SK-N-SH (cell line): ENCODE measurements around the gene BMX.

Source experiments
- CTCF ChIP-seq: fragments of 200-600 bp; sonication (generic); IDR thresholded peaks from 2 replicates; pipeline ENCODE4 v1.6.1; 2017; ENCODE audit warnings: antibody characterized with exemption, mild to moderate bottlenecking, moderate library complexity
- EP300 ChIP-seq, 2 experiments: IDR thresholded peaks; 2 replicates each; pipeline versions ENCODE4 v1.4.0 to v1.6.1; 2012; ENCODE audit warnings: borderline replicate concordance in 1 of 2, low read depth in 1 of 2, low read length in 1 of 2
- IRF3 ChIP-seq: fragments of 150-350 bp; IDR thresholded peaks from 2 replicates; pipeline ENCODE4 v1.6.1; 2016; ENCODE audit warnings: mild to moderate bottlenecking, low read depth, low read length
- POLR2AphosphoS5 ChIP-seq: IDR thresholded peaks from 2 replicates; pipeline ENCODE4 v1.6.1; 2012; ENCODE audit warnings: low read depth, low read length
- REST ChIP-seq: IDR thresholded peaks from 2 replicates; pipeline ENCODE4 v1.6.1; 2012; ENCODE audit warnings: mild to moderate bottlenecking, low read depth, low read length, moderate library complexity
- SIN3A ChIP-seq: IDR thresholded peaks from 2 replicates; pipeline ENCODE4 v1.6.1; 2012; ENCODE audit warnings: low read depth, mild to moderate bottlenecking, low read length, moderate library complexity, borderline replicate concordance

GRCh38 chrX:15549189-15550012 lies 48.8 kb downstream of the BMX start:
- TF ChIP-seq REST (no peak), CTCF (no peak), POLR2AphosphoS5 (no peak), EP300 (IDR thresholded peaks at IDR 0.05; ENCODE audit: borderline replicate concordance in 1 of 2, low read depth in 1 of 2, low read length in 1 of 2) (no peak), IRF3 (no peak), SIN3A (no peak)
